ENCODE data around the gene OSBP2. TPM values are rescaled to one million over a fixed set of nuclear protein-coding genes. Genes with fewer than 3 reads are reported as not detected.

OSBP2 gene
- polyA plus RNA-seq, 1 donor = 4.4 TPM

DNA sequence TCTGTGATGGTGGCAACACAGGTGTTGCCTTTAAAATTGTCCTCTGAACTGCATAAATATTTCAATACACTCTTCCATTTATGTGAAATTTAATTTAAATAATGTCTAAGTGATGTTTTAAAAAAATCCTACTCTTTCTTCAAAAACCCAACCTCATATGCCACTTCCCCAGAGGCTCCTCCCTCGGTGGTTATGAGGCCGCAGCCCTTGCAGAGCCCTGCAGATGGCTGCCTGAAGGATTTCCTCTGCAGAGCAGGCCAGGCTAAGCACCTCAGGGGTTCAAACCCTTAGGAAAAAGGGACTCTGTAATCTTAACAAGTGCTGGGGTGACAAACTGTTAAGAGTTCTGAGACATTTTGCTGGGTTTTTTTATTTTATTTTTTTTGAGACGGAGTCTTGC is 248.7 kb downstream of the OSBP2 start:
- no peak for DNase-seq

DNA sequence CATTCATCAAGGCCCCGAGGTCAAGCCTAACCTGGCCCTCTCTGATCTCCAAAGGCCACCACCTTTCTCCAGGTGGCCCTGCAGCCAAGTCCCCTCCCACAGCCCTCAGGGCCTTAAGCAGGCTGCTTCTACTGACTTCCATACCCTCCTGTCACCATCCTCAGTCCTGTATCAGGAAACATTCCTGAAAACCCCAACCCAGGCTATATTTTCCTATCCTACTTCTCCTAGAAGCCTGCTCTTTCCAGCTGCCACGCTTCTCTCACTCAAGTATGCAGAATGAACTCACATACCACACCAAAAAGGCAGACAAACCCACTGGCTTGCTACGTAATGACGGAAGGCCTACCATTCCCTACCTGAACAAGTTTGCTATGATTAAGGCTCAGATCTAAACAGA is 250.3 kb downstream of the OSBP2 start:
- DNase-seq = no peak

DNA sequence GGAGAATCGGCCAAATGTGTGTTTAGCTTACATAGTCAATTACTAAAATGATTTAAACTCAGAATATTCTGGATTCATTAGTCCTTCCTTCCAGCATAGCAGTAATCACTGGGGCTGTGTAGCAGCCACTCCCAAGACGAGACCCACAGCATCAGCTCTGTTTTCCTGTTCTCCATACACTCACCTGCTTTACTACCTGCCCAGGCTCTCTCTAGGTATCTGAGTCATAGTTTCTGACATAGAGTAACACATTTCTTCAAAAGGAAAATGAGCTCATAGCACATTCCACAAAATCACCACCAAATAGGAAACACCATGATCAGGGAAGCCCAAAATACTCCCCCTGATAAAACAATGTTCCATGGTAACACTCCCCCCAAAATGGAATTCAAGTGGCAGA is 251.0 kb downstream of the OSBP2 start:
- DNase-seq = no peak

DNA sequence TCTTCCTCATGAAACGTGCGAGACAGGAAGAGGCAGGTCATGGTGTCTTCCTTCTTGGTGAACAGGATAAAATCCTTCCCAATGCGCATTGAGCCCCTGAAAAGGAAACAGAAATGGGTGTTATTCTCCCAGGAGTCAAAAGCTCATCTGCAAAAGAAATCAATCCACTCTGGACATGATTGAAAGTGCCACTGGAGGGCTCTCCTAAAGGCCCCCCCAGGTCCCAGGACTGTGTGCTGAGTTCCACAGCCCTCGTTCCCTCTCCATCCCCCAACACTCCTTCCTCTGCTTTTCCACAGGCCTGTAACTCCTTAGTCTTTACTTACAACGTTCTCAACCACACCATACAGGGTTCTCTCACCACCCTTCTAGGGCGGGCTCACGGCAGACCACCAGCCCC is 251.7 kb downstream of the OSBP2 start:
- no peak for DNase-seq

DNA sequence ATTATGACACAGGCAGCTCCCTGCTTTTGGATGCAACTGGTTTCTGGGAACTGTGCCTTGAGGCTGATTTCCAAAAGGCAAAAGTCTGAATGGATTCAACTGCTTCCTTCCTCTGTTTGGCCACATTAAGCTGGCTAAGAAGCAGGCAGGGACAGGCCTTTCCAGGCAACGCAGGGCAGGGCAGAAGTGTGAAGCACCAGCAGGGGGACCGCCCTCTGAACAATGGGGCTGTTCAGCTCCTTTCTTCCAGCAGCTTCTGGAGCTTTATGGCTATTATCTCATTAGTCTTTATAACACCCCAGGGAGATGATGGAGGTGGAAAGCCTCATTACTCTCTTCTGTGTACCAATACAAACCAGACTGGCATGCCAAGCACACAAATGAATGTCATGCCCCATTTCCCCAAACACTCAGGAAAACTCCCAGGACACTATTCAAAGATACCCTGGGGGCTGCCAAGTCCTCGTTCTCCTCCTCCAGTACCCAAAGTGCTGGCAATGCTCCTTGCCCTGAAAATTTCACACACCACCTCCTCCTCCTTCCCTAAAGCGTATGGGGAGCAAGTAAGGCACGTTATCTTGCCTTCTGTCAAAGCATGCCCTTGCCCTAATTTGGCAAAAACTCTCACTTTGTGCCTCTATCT is 252.6 kb downstream of the OSBP2 start:
- DNase-seq = peak; percentile 17

DNA sequence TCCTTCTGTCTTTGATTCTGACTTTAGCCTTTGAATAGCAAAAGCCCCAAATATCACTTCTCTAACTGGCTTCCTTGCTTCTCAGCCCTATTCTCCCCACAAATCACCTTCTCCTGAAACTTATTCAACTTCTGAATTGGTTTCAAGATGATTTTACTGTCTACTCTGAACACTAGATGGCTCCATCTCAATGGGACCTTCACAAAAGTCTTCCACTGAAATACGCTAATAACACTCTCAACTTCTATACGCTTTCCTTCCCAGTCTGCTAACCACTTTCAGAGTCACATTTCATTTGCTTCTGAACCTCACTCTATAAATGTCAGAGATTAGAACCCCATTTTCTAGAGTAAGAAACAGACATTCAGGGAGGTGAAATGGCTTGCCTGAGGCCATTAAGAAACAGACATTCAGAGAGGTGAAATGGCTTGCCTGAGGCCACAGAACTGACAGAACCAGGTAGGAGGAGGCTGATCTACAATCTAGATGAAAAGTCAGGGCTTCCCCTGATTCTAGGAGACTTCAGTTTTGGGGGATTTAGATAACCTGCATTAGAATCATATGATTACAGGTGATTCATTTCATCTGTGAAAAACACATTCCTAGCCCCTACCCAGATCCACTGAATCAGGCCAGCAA is 253.3 kb downstream of the OSBP2 start:
- DNase-seq = peak; percentile 58

DNA sequence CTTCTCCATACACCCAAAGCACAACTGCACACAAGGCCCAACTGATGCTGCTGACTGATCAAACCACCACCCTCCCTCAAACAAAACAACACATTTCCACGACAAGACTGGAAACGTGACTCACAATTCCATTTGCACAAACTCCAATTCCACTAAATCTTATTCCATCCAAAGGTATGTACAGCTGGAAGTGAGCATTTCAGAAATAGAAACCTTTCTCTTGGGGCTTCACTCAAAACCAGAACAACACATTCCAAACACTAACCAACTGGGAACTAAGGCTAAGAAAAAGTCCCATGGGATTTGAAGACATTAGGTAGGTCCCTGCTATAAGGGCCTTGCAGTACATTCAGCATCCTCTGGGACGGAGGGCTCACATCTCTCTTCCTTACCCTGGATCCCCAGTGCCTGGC is 254.3 kb downstream of the OSBP2 start:
- no peak for DNase-seq

DNA sequence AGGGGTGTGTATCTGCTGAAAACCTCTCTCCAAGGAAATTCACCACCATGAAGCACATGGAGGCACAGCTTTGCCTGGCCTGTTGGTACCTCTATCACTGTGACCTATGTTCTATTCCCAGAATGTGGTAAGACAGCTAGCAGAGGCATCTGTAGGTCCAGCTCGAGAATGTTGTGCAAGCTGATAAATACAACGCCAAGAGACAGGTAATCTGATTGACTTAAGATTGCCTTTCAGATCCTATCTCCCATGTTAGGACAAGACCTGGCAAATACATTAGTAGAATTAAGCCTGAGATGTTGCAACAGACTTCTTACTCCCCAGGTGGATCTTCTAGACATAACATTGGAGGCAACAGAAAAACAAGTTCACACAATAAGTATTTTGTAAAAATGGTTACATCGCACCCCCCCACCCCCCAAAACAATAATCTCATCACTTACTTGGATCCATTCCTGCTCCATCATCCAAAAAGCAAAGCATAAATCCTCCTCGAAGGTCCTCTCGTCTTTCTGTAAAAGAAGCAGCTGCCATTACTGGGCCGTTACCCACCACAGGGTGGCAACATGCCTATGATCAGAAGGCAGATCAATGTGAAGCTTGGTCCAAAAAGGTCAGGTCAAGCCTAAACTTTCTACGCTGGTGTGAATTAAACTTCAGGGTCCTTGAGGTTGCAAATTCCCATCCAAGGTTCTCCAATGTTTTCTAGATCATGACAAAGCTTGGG is 255.4 kb downstream of the OSBP2 start:
- no peak for DNase-seq

DNA sequence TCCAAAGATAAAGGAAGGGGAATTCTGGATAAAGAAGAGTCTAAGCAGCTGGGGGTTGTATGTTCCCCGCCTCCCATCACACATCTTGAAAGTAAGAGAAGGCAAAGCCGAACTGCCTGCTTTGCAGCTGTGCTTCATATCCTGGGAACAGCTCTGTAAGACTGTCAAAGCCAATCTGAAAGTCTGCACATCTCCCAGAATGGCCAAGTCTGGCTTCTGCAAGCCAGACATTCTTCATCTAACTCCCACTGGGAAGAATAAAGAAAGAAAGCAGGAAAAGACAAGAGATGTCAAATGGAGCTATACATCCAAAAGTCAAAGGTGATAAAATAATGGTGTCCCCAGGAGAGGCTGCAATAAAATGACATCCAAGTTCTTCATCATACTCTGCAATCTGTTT is 258.5 kb downstream of the OSBP2 start:
- DNase-seq = no peak

DNA sequence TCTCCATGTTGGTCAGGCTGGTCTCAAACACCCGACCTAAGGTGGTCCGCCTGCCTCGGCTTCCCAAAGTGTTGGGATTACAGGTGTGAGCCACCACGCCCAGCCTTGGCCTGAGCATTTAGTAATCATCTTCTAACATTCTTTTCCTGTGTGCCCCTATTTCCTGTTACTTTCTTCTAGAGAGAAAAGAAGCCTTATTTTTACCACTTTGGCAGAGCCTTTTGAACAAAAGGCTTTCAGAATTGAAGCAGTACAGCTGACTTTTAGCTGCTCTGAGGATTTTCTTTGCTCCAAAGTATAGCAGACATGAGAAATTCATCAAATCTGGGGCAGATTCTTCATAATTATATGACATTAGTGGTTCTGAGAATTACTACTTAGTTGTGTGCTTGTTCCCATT is 260.5 kb downstream of the OSBP2 start:
- no peak for DNase-seq

Other genes starting within 250 kb of the OSBP2 start
- not detected for gene SEC14L3, start 222.9 kb upstream of the OSBP2 start, polyA plus RNA-seq (ENCODE audit: insufficient read length)
- 0.45 TPM for gene SEC14L4, start 189.2 kb upstream of the OSBP2 start, polyA plus RNA-seq (ENCODE audit: insufficient read length)
- 0.19 TPM for gene SEC14L6, start 148.1 kb upstream of the OSBP2 start, polyA plus RNA-seq (ENCODE audit: insufficient read length)
- 6.5 TPM for gene GAL3ST1, start 120.2 kb upstream of the OSBP2 start, polyA plus RNA-seq (ENCODE audit: insufficient read length)
- gene PES1, start 103.0 kb upstream of the OSBP2 start, polyA plus RNA-seq (ENCODE audit: insufficient read length) = 51.6 TPM
- gene TCN2, start 87.7 kb upstream of the OSBP2 start, polyA plus RNA-seq (ENCODE audit: insufficient read length) = 7.0 TPM
- 3.1 TPM for gene SLC35E4, start 59.1 kb upstream of the OSBP2 start, polyA plus RNA-seq (ENCODE audit: insufficient read length)
- 4.3 TPM for gene DUSP18, start 27.0 kb upstream of the OSBP2 start, polyA plus RNA-seq (ENCODE audit: insufficient read length)